HUES6 (cell line): ENCODE results near the gene SINHCAF.
"Not testable (repeated sequence)": the region's sequence is repeated elsewhere in the genome, so short reads cannot be mapped to it uniquely, and the experiment has no call there.

Experiments used
- H3K27ac ChIP-seq: 2 replicates; pipeline ENCODE4 v1.7.0; 2013; ENCODE audit warnings: low read depth, mild to moderate bottlenecking, low read length, inconsistent platforms
- H3K27me3 ChIP-seq: 2 replicates; pipeline ENCODE4 v1.6.1; 2013; ENCODE audit warnings: low read length; ENCODE audit not compliant: control insufficient read depth, insufficient read depth
- H3K36me3 ChIP-seq: 2 replicates; pipeline ENCODE4 v1.6.1; 2013; ENCODE audit warnings: low read length; ENCODE audit not compliant: control insufficient read depth, insufficient read depth
- H3K4me1 ChIP-seq: 2 replicates; pipeline ENCODE4 v1.6.1; 2013; ENCODE audit warnings: low read length; ENCODE audit not compliant: control insufficient read depth, insufficient read depth
- H3K4me3 ChIP-seq: 2 replicates; pipeline ENCODE4 v1.5.1; 2013; ENCODE audit warnings: low read depth, low read length
- H3K9ac ChIP-seq: one replicate; pipeline ENCODE4 v1.6.1; 2013; ENCODE audit warnings: mild to moderate bottlenecking, low read length
- H3K9me3 ChIP-seq: 2 replicates; pipeline ENCODE4 v1.6.1; 2013; ENCODE audit warnings: low read depth, low read length; ENCODE audit not compliant: control insufficient read depth, insufficient read depth

The SINHCAF gene

GRCh38 chr12:31238764-31239387, 87.1 kb downstream of the SINHCAF start:
- Histone ChIP-seq H3K9ac (no peak overlapping the region), H3K27ac (no peak overlapping the region), H3K4me3 (no peak overlapping the region), H3K27me3 (no peaks in the 10 kb centered on the region), H3K4me1 (peaks cover 5% of the 10 kb centered on the region; the same call in 1 of the 2 replicates), H3K9me3 (no peaks in the 10 kb centered on the region), H3K36me3 (no peaks in the 10 kb centered on the region)

DNA sequence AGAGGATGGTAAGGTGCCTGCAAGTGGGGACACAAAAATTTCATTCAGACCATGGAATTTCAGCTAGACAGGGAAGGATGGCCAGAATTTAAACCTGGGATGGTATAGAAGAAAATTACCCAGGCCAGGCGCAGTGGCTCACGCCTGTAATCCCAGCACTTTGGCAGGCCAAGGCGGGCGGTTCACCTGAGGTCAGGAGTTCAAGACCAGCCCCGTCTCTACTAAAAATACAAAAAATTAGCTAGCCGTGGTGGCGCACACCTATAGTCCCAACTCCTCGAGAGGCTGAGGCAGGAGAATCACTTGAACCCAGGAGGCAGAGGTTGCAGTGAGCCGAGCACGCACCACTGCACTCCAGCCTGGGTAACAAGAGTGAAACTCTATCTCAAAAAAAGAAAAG, 87.6 kb downstream of the SINHCAF start:
- not testable (repeated sequence) for H3K36me3 ChIP-seq, H3K4me1 ChIP-seq, H3K27me3 ChIP-seq, H3K9ac ChIP-seq, H3K27ac ChIP-seq, H3K9me3 ChIP-seq, H3K4me3 ChIP-seq

- Histone ChIP-seq H3K27ac (no peak overlapping the region), H3K9me3 (no peaks in the 10 kb centered on the region), H3K4me1 (peaks cover 8% of the 10 kb centered on the region; the same call in 1 of the 2 replicates), H3K9ac (no peak overlapping the region), H3K36me3 (no peaks in the 10 kb centered on the region), H3K27me3 (no peaks in the 10 kb centered on the region), H3K4me3 (no peak overlapping the region)
These were observed 88.8 kb downstream of the SINHCAF start for GRCh38 chr12:31236998-31237637.

DNA sequence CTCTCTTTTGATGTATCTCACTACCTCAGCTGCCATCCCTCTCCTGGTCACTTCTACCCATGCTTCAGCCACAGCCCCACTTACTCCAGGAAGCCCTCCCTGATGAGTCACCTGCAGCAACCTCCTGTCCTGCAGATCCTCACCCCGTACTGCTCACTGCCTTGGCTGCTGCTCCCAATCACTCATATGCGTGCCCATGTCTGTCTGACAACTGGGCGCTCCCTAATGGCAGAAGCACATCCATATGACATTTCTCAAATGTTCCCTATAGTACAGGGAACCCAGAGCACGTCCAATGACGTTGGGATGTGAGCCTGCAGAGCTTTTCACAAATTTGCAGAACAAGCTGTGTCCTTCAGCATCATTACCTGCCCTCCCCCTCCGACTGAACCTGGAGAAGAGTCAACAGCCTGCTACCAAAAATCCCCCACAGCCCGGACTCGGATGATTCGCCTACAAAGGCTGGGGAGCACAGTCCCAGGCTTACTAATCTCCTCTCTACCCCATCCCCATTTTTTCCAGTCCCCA, 90.0 kb downstream of the SINHCAF start:
- no peak overlapping the region for H3K4me3 ChIP-seq
- H3K27me3 ChIP-seq = no peaks in the 10 kb centered on the region
- H3K36me3 ChIP-seq = no peaks in the 10 kb centered on the region
- H3K9ac ChIP-seq = no peak overlapping the region
- H3K27ac ChIP-seq = no peak overlapping the region
- H3K4me1 ChIP-seq = peaks cover 12% of the 10 kb centered on the region; the same call in 1 of the 2 replicates
- H3K9me3 ChIP-seq = no peaks in the 10 kb centered on the region

DNA sequence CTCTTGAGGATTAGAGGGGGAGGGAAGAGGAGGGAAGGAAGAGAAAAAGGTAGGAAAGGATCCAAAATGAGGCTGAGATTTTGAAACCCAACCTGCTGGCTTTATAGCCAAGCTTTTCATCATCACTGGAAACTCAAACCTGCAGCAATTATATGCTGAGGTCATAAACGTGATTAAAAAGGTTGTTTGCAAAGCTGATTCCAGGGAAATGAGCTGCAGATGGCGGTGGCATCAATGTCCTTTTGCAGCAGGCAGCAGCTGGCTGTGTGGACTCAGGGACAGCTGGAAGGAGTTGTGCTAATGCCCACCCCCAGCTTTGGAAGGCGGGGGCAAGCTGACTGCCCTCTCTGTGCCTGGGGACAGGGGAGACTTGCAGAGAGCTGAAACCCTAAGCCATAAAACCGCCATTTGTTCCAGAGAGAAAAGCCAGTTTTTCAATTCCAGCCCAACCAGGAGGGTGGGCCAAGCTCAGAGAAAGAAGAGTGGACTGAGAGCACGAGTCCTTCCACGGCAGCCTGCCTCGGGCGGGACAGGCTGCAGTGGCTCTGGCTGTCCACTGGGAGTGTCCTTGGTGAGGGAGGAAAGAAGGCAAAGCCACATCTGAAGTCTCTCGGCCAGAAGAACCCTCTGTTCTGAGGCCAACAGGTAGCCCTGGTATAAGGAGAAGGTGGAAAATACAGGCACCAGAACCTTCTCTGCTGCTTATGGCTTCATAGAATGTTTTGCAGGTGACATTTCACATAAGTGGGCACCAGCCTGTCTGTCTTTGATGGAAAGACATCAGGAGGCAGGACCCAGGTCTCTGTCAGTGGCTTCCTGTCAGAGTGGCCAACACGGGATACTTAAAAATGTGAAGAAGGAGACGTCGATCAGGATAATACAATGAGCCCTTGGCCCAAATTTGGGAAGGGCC, 90.7 kb downstream of the SINHCAF start:
- no peak overlapping the region for H3K27ac ChIP-seq
- H3K4me1 ChIP-seq = peaks cover 12% of the 10 kb centered on the region; the same call in 1 of the 2 replicates
- no peaks in the 10 kb centered on the region for H3K36me3 ChIP-seq
- no peaks in the 10 kb centered on the region for H3K9me3 ChIP-seq
- H3K27me3 ChIP-seq = no peaks in the 10 kb centered on the region
- H3K4me3 ChIP-seq = no peak overlapping the region
- no peak overlapping the region for H3K9ac ChIP-seq

DNA sequence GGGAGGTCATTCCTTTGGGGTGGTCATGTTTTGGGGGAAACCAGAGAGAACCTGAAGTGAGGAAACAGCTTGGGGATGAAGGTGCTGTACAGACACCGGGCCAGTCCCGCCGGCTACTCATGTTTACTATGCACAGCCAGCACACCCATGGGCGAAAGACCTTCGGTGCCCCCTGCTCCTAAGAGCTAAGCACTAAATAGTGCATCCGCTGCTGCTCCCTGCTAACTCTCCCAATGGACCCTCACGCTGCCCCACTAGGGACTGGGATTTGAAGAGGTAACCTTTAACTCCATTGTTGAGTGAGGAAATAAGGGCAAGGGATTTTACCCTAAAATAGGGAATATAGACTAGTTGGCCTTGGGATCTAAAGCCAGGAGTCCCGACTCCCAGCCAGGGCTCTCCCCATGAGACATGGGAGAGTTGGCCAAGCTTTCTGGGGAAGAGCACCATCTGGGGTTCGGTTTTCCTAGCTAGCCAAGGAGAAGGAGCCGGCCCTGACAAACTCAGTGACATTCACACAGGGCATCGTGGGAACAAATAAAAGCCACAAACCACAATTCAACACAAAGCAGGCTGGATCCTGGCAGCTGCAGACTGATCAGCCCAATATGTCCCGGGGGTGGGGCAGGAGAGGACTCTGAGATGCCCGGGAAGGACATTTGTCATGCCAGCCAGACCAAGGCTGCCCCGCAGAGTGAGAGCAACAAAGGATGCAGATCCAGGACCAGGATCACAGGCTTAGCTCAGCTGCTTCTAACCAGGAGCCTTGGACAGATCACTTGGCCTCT, 91.7 kb downstream of the SINHCAF start:
- Histone ChIP-seq H3K4me1 (peaks cover 12% of the 10 kb centered on the region; the same call in 1 of the 2 replicates), H3K27me3 (no peaks in the 10 kb centered on the region), H3K9me3 (no peaks in the 10 kb centered on the region), H3K36me3 (no peaks in the 10 kb centered on the region), H3K9ac (no peak overlapping the region), H3K27ac (no peak overlapping the region), H3K4me3 (no peak overlapping the region)

- Histone ChIP-seq H3K36me3 (no peaks in the 10 kb centered on the region), H3K27ac (no peak overlapping the region), H3K9me3 (no peaks in the 10 kb centered on the region), H3K4me3 (no peak overlapping the region), H3K9ac (no peak overlapping the region), H3K27me3 (no peaks in the 10 kb centered on the region), H3K4me1 (peaks cover 12% of the 10 kb centered on the region; the same call in 1 of the 2 replicates)
These were observed 92.8 kb downstream of the SINHCAF start for GRCh38 chr12:31233061-31233730.

DNA sequence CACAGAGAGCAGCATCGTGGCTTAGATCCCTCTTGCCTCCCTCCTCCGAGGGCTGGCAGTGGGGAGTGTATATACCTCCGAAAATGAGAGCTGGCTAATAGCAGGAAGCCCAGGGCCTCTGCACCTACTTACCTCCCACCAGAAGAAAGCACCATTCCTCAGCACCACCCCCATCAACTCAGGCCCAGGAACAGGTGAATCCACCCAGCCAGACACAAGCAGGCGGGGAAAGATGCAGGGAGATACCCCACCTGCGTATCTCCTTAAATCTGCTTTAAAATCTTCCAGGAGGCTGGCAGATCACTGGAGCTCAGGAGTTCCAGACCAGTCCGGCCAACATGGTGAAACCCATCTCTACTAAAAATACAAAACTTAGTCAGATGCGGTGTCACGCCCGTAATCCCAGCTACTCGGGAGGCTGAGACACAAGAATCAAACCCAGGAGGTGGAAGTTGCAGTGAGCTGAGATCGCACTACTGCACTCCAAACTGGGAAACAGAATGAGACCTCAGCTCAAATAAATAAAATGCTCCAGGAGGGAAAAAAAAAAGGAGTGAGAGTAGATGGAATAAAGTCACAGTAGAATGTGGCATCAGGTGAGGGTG, 93.5 kb downstream of the SINHCAF start:
- H3K9me3 ChIP-seq = no peaks in the 10 kb centered on the region
- H3K4me1 ChIP-seq = peaks cover 12% of the 10 kb centered on the region; the same call in 1 of the 2 replicates
- no peak overlapping the region for H3K9ac ChIP-seq
- H3K27ac ChIP-seq = no peak overlapping the region
- no peaks in the 10 kb centered on the region for H3K36me3 ChIP-seq
- no peaks in the 10 kb centered on the region for H3K27me3 ChIP-seq
- H3K4me3 ChIP-seq = no peak overlapping the region

DNA sequence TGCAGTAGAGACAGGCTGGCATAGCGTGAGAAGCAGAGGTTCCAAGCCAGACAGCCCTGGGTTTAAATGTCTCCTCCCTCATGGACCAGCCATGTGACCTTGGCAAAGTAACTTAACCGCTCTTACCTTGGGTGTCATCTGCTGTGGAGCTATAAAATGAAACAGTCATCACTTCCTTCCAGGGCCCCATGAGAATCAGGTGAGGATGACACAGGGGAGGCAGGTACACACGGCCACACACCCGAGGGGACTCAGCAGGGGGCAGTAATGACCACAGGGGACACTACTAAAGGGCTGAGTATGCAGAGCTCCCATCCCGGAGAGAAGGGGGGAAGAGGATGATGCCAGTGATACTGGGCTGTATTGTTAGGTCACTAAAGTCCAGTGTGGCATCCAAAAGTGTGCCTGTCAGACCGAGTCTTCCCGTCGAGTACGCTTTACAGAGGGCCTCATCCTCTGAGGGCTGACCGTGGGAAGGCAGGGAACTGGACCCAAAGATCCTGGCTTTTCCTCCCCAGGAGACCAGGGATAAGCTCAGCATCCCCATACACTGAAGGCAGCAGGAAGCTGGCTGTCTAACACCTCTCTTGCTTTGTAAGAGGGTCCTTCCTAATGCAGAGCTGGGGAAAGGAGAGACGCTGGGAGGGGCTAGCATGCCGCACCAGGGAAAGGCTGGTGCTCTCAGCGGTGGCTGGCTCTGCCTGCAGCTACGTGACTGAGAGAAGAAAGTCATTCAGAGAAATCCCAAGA, 94.2 kb downstream of the SINHCAF start:
- H3K9me3 ChIP-seq = no peaks in the 10 kb centered on the region
- peaks cover 12% of the 10 kb centered on the region; the same call in 1 of the 2 replicates for H3K4me1 ChIP-seq
- H3K27ac ChIP-seq = no peak overlapping the region
- H3K4me3 ChIP-seq = no peak overlapping the region
- H3K36me3 ChIP-seq = no peaks in the 10 kb centered on the region
- peaks cover 3% of the 10 kb centered on the region; the same call in 1 of the 2 replicates for H3K27me3 ChIP-seq
- H3K9ac ChIP-seq = no peak overlapping the region
